Activated CD8-positive, alpha-beta memory T cell treated with anti-CD3 and anti-CD28 coated beads, Interleukin-2, amount 50 U/mL, for 24 hours (primary cell): ENCODE results near the gene DBH.
"Not testable (repeated sequence)": the region's sequence is repeated elsewhere in the genome, so short reads cannot be mapped to it uniquely, and the experiment has no call there.

Experiments used
- DNase-seq: peaks from one replicate; pipeline ENCODE4 v3.0.0-alpha.2; 2020; ENCODE audit errors: extremely low read depth

DBH gene

GRCh38 chr9:133622555-133622954 lies 13.6 kb upstream of the DBH start:
- DNase-seq = no peak

DNA sequence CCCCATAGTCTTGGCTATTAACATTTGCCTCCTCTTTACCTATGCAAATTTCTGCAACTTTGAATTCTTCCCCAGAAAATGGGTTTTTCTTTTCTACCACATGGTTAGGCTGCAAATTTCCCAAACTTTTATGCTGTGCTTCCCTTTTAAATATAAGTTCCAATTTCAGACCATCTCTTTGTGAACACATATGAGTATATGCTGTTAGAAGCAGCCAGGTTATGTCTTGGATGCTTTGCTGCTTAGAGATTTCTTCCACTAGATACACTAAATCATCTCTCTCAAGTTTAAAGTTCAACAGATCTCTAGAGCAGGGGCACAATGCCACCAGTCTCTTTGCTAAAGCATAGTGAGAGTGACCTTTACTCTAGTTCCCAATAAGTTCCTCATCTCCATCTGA lies 10.2 kb upstream of the DBH start:
- not testable (repeated sequence) for DNase-seq

DNA sequence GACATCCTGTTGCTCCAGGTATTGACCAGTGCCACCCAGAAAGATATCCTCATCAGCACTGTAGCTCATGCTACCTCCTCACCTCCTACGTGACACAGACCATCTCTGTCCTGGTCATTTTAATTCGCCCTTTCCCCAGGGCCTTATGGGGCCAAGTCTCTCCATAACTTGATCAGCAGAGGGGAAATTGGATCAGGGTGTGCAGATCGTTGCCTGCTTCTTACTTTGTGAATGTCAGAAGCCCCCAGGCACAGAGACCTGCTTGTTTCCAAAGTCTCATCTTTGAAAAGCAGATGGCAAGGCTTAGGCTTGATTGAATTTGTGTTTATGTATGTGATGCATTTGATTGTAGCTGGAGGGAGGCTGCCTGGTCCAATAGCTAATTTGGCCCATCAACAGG lies 8.8 kb upstream of the DBH start:
- DNase-seq = no peak

DNA sequence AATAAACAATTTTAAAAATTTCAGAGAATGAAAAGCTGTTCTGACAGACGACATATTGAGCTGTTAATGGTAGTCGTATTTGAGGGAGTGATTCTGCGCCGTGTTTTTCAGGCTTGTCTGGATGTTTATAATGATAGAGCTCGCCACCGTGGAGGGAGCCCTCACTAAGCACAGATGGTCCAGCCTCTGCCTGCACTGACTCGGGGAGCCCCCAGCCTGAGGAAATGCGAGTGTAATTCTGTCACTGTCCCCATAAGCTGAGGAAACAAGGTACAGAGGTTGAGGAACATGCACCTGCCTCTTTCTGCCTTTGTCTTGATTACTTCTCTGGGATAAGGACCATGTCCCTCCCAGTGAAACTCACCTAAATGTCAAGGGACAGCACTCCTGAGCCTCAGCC lies 7.4 kb upstream of the DBH start:
- no peak for DNase-seq

- DNase-seq = no peak
Observed at GRCh38 chr9:133629221-133630110, 6.7 kb upstream of the DBH start.

GRCh38 chr9:133631111-133631510 lies 5.1 kb upstream of the DBH start:
- no peak for DNase-seq

DNA sequence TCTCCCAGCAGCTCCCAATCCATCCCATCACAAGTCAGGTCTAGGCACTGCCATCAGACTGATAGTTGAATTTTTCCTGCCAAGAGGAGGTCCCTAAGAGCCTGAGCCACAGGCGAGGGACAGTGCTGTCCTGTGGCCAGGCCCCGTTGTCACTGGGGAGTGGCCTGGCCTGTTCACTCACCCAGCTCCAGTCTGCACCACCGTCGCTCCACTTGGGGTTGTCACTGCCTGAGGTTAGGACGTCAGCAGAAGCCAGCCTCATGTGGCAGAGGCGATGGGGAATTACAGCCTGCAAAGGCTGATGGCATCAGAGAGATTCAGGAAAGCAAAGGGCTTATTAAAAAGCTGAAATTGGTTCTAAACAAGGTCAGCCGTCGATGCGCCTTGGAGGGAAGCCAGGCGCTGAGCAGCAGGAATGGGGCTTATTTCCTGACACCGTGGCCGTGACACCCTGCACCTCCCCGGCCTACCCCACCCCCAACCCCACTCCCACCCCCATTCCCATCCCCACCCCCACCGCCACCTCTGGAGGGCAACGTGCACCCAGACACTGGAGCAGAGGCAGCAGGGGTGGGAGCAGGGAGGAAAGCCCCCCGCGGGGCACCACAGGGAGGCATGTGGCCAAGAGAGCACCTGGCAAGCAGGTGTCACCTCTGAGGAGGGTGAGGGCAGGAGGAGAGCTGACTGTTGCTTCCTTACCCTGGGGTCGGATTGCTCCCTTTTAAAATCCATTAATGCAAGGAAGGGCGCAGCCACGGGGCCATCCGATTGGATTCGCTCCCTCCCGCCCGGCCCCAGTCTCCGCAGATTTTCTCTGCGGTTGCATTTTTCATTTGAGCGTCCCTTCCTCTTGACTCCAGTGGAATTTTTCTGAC lies 3.1 kb upstream of the DBH start:
- no peak for DNase-seq

- no peak for DNase-seq
Observed at GRCh38 chr9:133633681-133634080, 2.5 kb upstream of the DBH start.

GRCh38 chr9:133634081-133634691 lies 2.0 kb upstream of the DBH start:
- no peak for DNase-seq

DNA sequence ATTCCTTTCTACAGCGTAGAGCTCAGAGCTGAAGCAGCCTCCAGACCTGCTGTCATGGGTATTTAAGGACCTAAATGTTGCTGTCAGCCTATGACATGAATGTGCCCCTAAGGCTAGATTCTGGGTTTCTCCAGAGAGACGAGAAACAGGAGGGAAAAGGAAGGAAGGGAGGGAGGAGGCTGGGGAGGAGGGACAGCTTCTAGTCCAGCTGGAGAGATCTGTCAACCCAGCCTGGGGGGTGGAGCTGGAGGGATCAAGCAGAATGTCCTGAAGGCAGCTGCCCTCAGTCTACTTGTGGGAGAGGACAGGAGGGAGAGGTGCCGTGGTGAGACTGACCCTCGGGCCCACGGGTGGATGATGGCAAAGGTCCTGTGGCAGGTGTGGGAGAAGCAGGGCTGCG lies 1.1 kb upstream of the DBH start:
- DNase-seq = no peak

- no peak for DNase-seq
Observed at GRCh38 chr9:133636902-133637301, 739 bp downstream of the DBH start.

DNA sequence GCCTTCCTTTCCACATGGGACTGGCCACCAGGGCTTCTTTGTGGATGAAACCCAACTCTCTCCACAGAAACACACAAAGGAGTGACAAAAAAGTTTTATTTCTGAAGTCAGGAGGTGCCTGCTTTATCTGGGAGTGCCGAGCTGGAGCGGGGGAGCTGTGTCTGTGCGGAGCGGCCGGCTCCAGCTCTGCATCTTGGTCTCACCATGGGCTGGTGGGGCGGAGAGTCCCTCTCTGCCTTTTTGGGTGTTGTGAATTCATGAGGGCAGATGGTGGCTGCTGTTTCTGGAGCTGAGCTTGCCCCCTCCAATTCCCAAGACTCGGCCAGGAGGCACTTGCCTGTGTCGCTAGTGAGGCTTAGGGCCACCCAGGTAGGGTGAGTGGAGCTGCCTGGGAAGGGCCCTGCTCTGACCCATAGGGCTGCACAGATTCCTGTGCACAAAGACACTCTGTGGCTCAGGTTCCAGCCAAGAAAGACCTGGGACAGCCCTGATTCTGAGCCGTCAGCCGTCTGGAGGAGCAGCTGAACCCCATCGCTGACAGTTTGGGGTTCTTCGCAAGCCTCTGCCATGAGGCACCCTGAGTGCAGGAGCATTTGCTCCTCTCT lies 1.4 kb downstream of the DBH start:
- DNase-seq = no peak

DNA sequence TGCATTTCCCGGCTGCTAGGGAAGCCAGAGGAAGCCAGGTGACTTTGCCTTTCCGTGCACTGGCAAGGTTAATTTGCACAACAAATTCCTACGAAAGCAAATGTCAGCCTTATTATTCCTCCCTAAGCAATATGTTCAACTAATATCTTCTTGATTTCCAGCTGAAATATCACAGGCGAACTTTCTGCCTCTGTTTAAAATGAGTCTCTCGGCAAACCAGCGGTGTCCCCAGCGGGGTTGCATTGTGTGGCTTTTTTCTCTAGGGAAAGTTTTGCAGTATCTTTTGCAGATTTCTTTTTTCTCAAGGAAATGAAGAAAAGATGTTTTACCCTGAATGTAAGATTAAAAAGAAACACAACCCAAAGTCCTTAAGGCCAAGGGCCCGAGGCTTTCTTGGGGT lies 1.9 kb downstream of the DBH start:
- no peak for DNase-seq

GRCh38 chr9:133638711-133639110 lies 2.5 kb downstream of the DBH start:
- no peak for DNase-seq

DNA sequence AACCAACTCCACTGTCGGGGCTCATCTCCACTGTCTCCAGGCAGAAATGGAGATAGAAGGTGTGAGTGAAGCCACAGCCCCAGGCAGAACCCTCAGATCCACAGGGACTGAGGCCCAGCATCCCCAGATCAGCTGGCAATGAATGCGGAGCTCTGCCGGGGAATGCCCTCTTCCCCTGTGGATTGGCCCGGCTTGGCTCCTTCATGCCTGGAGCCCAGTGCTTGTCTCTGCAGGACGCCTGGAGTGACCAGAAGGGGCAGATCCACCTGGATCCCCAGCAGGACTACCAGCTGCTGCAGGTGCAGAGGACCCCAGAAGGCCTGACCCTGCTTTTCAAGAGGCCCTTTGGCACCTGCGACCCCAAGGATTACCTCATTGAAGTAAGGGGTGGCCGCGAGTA lies 3.5 kb downstream of the DBH start:
- no peak for DNase-seq

DNA sequence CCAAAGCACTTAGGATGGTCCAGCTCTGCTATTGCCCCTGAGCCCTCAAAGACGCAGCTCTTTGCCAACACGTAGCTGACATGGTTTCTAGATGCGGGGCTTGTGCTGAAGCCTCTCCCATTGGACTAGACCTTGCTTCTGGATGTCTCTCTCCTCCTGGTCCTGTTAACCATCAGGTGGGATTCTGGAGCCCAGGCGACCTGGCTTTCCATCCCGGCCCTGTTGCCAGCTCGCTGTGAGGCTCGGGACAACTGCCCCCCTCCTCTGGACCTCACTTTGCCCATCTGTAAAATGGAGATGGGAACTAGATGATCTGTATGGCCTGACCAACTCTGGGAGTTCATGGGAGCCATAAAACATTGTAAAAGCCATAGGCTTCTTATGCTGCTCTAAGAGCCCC lies 4.0 kb downstream of the DBH start:
- no peak for DNase-seq

DNA sequence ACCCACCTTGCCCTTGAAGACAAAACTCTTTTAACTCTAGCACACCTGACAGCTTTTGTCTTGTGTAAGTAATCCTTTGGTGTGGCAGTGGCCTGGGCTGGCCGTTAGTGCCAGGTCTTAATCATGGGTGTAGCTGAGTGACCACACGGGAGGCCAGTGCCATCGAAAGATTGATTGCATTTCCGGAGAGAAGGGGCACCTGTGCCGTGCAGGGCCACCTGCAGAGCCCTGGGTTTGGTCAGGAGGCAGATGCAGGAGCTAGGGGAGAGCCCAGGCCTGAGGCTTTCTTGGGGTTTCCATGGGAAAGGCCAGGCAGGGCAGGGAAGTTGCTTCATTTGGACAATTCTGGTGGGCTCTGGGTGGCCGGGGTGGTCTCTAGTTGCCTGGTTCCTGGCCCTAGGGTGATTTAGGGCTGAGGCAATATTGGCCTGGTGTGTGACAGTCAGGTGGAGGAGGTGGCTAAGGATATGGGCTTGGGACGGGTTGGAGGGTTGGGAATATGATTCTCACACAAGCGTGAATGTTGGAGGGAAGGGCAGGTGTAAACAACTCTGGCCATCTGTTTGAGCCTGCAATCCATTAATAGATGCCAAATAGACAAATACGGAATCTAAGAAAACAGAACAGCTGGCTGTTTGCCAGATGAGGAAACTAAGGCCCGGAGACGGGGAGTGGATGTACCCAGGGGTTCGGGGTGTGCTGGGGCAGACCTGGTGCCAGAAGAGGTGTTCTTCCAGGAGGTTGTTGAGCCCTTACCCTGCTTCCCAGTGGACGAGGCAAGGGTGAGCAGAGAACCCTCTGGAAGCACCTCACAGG lies 4.6 kb downstream of the DBH start:
- DNase-seq = no peak

DNA sequence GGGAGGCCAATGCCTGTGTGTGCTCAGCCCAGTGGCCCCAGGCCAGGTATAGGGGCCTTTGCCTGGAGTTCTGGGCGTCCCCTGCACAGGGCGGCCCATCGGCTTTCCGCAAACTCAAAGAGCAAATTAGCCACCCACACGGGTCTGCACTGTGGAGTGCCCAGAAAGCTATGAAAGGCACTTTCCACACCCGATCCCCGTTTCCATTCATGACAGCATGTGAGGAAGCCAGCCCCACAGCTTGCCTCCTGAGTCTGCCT lies 5.2 kb downstream of the DBH start:
- DNase-seq = no peak

DNA sequence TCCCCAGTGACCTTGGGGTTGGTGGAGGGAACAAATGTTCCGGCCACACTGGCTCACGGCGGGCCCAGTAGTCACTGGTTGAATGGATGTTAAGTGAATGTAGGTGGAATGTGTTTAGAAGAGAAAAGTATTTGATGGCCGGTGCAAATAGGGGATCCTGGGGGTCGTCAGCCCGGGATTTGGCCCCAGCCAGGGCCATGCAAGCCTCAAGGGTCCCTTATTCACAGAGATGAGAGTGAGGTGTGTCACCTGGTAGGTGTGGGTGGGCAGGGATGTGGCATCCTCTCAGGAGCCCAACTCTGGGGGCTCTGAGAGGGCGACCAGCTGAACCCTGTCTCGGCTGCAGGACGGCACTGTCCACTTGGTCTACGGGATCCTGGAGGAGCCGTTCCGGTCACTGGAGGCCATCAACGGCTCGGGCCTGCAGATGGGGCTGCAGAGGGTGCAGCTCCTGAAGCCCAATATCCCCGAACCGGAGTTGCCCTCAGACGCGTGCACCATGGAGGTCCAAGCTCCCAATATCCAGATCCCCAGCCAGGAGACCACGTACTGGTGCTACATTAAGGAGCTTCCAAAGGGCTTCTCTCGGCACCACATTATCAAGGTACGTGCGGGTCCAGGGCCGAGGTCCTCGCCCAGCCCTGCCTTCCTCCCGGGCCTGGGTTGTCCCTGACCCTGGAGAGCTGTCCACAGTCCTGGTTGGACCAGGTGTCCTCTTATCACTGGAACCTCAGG lies 5.9 kb downstream of the DBH start:
- DNase-seq = no peak

GRCh38 chr9:133642708-133643361 lies 6.7 kb downstream of the DBH start:
- no peak for DNase-seq
